Upper lobe of left lung (tissue), 4 donors: Measurements from ENCODE around the gene LARGE1.

ENCODE experiments used
- CTCF ChIP-seq, 6 experiments: fragments of 450-650 bp in 4 of 6; fragments of 200-600 bp in 2 of 6; sonication (generic) in 2 of 6; IDR thresholded peaks; one replicate each; pipeline ENCODE4 v1.5.1; 2016 to 2019; ENCODE audit warnings: antibody characterized with exemption in 6 of 6
- EP300 ChIP-seq, 4 donors: sonication (generic); formaldehyde crosslinking; IDR thresholded peaks; one replicate each; pipeline ENCODE4 v1.5.1; 2017; ENCODE audit warnings: antibody characterized with exemption in 4 of 4, control low read depth in 2 of 4

- no peak for TF ChIP-seq CTCF (IDR thresholded peaks at IDR 0.05)
- no peak for TF ChIP-seq EP300 (IDR thresholded peaks at IDR 0.05)
Observed at GRCh38 chr22:33450756-33451155, 469.5 kb downstream of the LARGE1 start.
